Panc1 (cell line): ENCODE measurements around the gene NOVA1. TPM values are rescaled to one million over a fixed set of nuclear protein-coding genes. Genes with fewer than 3 reads are reported as not detected.

ENCODE experiments used
- ATAC-seq: fragments of 200-7000 bp; cut with Tn5 transposase; 2 replicates; pipeline ENCODE4 v1.9.1; 2020; ENCODE audit warnings: mild to moderate bottlenecking, moderate library complexity
- BruUV-seq: library from RNA; stranded (reverse); fragments of 400-500 nt; replicated peaks from 2 replicates; lab custom pipeline; 2021; lab: Mats Ljungman, UMichigan
- CTCF ChIA-PET: fragments of 300-600 bp; sonication (Branson Sonifier 250); formaldehyde crosslinking; loops from one replicate; lab custom pipeline; 2022; ENCODE audit warnings: antibody characterized with exemption; lab: Charles Lee
- POLR2A ChIA-PET: fragments of 300-600 bp; sonication (Branson Sonifier 250); formaldehyde crosslinking; loops from one replicate; lab custom pipeline; 2022; ENCODE audit warnings: antibody characterized with exemption; lab: Charles Lee
- DNase-seq: peaks from one replicate; pipeline ENCODE4 v3.0.0-alpha.2; 2010; ENCODE audit warnings: low read depth, low spot score
- H3K27ac ChIP-seq: 2 replicates; pipeline ENCODE4 v1.5.1; 2011; ENCODE audit warnings: mild to moderate bottlenecking, low read length, inconsistent platforms
- H3K27me3 ChIP-seq: fragments of 200-500 bp; sonication (Bioruptor generic); 2 replicates; pipeline ENCODE4 v1.6.0; 2014; ENCODE audit warnings: low read length, inconsistent platforms; ENCODE audit not compliant: control insufficient read depth, insufficient read depth
- H3K36me3 ChIP-seq: fragments of 200-500 bp; sonication (Bioruptor generic); 2 replicates; pipeline ENCODE4 v1.5.1; 2014; ENCODE audit warnings: inconsistent platforms, mild to moderate bottlenecking, low read length, moderate library complexity; ENCODE audit not compliant: control insufficient read depth, insufficient read depth
- H3K4me1 ChIP-seq: 2 replicates; pipeline ENCODE4 v1.5.1; 2011; ENCODE audit warnings: inconsistent platforms, mild to moderate bottlenecking, low read length, moderate library complexity; ENCODE audit not compliant: control insufficient read depth, insufficient read depth
- H3K4me3 ChIP-seq, 2 experiments: 2 replicates each; pipeline ENCODE4 v1.5.1; 2011 to 2012; ENCODE audit warnings: low read depth in 2 of 2, low read length in 2 of 2, mild to moderate bottlenecking in 2 of 2, inconsistent platforms in 1 of 2, moderate library complexity in 1 of 2
- H3K9me3 ChIP-seq: fragments of 200-500 bp; sonication (Bioruptor generic); 2 replicates; pipeline ENCODE4 v1.5.1; 2014; ENCODE audit warnings: low read depth, mild to moderate bottlenecking, inconsistent platforms, low read length, moderate library complexity; ENCODE audit not compliant: control insufficient read depth, insufficient read depth
- CTCF ChIP-seq: fragments of 450-650 bp; IDR thresholded peaks from 2 replicates; pipeline ENCODE4 v1.5.1; 2017; ENCODE audit warnings: mild to moderate bottlenecking
- POLR2AphosphoS5 ChIP-seq: IDR thresholded peaks from 2 replicates; pipeline ENCODE4 v1.6.1; 2012; ENCODE audit warnings: mild to moderate bottlenecking, low read depth, low read length, moderate library complexity
- SIN3A ChIP-seq: IDR thresholded peaks from 2 replicates; pipeline ENCODE4 v1.6.1; 2012; ENCODE audit warnings: low read depth, mild to moderate bottlenecking, low read length, moderate library complexity, borderline replicate concordance; ENCODE audit not compliant: insufficient read depth
- TCF7L2 ChIP-seq: IDR thresholded peaks from 2 replicates; pipeline ENCODE4 v1.6.1; 2011; ENCODE audit warnings: mild to moderate bottlenecking, low read depth, low read length, inconsistent platforms
- in situ Hi-C: cut with HindIII; loops from 2 replicates; pipeline ENCODE4 v1.10.0; 2016; ENCODE audit warnings: low sequenced_read_pairs, low pct_unique_long_range_greater_than_20kb
- intact Hi-C: fragments of 100-400 bp; cut with micrococcal nuclease; formaldehyde crosslinking; loops from one replicate; pipeline ENCODE4 v1.10.0; 2022; ENCODE audit not compliant: unreplicated experiment
- total RNA-seq: library from RNA; stranded (reverse); gene quantifications from one replicate; pipeline ENCODE4 v1.2.1, GENCODE V29; 2021; ENCODE audit not compliant: unreplicated experiment
- TF ChIP-seq, protein P1 (sequence below), 2 experiments: IDR thresholded peaks; 2 replicates each; pipeline ENCODE4 v1.6.1; 2011 to 2012; ENCODE audit warnings: low read depth in 2 of 2, control low read depth in 1 of 2, low read length in 1 of 2, mild to moderate bottlenecking in 1 of 2, moderate library complexity in 1 of 2; ENCODE audit not compliant: insufficient read depth in 1 of 2

NOVA1 gene
- total RNA-seq, 1 experiment from 2014 or later: not detected

GRCh38 chr14:26499546-26499945 lies 98.3 kb downstream of the NOVA1 start:
- POLR2A ChIA-PET: no interaction called here

DNA sequence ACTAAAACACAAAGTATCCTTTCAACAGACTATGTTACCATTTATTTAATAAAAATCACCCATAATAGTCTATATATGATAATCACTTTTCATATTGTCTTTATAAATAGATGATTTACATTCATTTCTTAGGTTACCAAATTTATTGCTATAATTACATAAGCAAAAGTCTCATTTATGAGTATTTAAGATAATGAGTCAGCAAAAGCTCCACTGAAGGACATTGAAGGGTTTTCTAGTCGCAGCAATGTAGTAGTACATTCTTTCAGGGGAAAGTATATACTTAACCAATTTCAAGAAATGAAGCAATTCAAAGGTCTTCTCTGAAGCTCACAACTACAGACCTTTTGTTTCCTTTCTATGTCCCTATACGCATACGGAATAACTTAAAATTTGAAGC lies 110.9 kb downstream of the NOVA1 start:
- Histone ChIP-seq H3K4me3 (no peak overlapping the region), H3K27ac (no peak overlapping the region), H3K9me3 (no peaks in the 10 kb centered on the region), H3K4me1 (no peaks in the 10 kb centered on the region), H3K27me3 (no peaks in the 10 kb centered on the region), H3K36me3 (no peaks in the 10 kb centered on the region)
- no TSS peak for BruUV-seq
- no peak for DNase-seq
- POLR2A ChIA-PET: no interaction called here
- CTCF ChIA-PET: no interaction called here
- TF ChIP-seq SIN3A: no peak
- TF ChIP-seq TCF7L2: no peak
- no peak for TF ChIP-seq CTCF
- no peak for TF ChIP-seq POLR2AphosphoS5
- TF ChIP-seq, protein P1, sequence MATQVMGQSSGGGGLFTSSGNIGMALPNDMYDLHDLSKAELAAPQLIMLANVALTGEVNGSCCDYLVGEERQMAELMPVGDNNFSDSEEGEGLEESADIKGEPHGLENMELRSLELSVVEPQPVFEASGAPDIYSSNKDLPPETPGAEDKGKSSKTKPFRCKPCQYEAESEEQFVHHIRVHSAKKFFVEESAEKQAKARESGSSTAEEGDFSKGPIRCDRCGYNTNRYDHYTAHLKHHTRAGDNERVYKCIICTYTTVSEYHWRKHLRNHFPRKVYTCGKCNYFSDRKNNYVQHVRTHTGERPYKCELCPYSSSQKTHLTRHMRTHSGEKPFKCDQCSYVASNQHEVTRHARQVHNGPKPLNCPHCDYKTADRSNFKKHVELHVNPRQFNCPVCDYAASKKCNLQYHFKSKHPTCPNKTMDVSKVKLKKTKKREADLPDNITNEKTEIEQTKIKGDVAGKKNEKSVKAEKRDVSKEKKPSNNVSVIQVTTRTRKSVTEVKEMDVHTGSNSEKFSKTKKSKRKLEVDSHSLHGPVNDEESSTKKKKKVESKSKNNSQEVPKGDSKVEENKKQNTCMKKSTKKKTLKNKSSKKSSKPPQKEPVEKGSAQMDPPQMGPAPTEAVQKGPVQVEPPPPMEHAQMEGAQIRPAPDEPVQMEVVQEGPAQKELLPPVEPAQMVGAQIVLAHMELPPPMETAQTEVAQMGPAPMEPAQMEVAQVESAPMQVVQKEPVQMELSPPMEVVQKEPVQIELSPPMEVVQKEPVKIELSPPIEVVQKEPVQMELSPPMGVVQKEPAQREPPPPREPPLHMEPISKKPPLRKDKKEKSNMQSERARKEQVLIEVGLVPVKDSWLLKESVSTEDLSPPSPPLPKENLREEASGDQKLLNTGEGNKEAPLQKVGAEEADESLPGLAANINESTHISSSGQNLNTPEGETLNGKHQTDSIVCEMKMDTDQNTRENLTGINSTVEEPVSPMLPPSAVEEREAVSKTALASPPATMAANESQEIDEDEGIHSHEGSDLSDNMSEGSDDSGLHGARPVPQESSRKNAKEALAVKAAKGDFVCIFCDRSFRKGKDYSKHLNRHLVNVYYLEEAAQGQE (IDR thresholded peaks at IDR 0.05; ENCODE audit: insufficient read depth in 1 of 2, low read depth in 2 of 2, low read length in 1 of 2): no peak
- intact Hi-C loops (no loop called here), in situ Hi-C loops (no loop called here)
- no peak for ATAC-seq

More at GRCh38 chr14:26499546-26499945, 98.3 kb downstream of the NOVA1 start:
- DNase-seq (no peak), ATAC-seq (no peak)
- intact Hi-C loops (no loop called here), in situ Hi-C loops (no loop called here)
- Histone ChIP-seq H3K36me3 (no peaks in the 10 kb centered on the region), H3K9me3 (no peaks in the 10 kb centered on the region), H3K4me3 (no peak overlapping the region), H3K27ac (no peak overlapping the region), H3K4me1 (no peaks in the 10 kb centered on the region), H3K27me3 (no peaks in the 10 kb centered on the region)
- TF ChIP-seq CTCF (no peak), TCF7L2 (no peak), SIN3A (no peak), POLR2AphosphoS5 (no peak)
- TF ChIP-seq, protein P1 (IDR thresholded peaks at IDR 0.05; ENCODE audit: insufficient read depth in 1 of 2, low read depth in 2 of 2, low read length in 1 of 2): no peak
- no TSS peak for BruUV-seq
- CTCF ChIA-PET: no interaction called here
